GM12892 (cell line): ENCODE measurements around the gene FBXL17.

Experiments
- POLR2A ChIP-seq: IDR thresholded peaks from 2 replicates; pipeline ENCODE4 v1.6.1; 2011; ENCODE audit warnings: low read depth, low read length, control low read depth
- POLR2AphosphoS5 ChIP-seq: IDR thresholded peaks from 2 replicates; pipeline ENCODE4 v1.6.1; 2011; ENCODE audit warnings: low read depth, low read length, control low read depth
- TAF1 ChIP-seq: IDR thresholded peaks from 2 replicates; pipeline ENCODE4 v1.6.1; 2011; ENCODE audit warnings: low read depth, mild to moderate bottlenecking, control low read depth, low read length, borderline replicate concordance

GRCh38 chr5:108167174-108167573 lies 214.7 kb downstream of the FBXL17 start:
- no peak for TF ChIP-seq POLR2A
- no peak for TF ChIP-seq POLR2AphosphoS5
- no peak for TF ChIP-seq TAF1
